Breast epithelium (tissue), 3 donors: ENCODE measurements around the gene SNX20.

Experiments
- CTCF ChIP-seq, 3 donors: fragments of 450-650 bp; IDR thresholded peaks; one replicate each; pipeline ENCODE4 v1.5.1; 2016 to 2017; ENCODE audit warnings: antibody characterized with exemption in 3 of 3, mild to moderate bottlenecking in 3 of 3, moderate library complexity in 3 of 3
- POLR2A ChIP-seq: fragments of 450-650 bp; IDR thresholded peaks from one replicate; pipeline ENCODE4 v1.6.1; 2016; ENCODE audit warnings: antibody characterized with exemption, mild to moderate bottlenecking, moderate library complexity

DNA sequence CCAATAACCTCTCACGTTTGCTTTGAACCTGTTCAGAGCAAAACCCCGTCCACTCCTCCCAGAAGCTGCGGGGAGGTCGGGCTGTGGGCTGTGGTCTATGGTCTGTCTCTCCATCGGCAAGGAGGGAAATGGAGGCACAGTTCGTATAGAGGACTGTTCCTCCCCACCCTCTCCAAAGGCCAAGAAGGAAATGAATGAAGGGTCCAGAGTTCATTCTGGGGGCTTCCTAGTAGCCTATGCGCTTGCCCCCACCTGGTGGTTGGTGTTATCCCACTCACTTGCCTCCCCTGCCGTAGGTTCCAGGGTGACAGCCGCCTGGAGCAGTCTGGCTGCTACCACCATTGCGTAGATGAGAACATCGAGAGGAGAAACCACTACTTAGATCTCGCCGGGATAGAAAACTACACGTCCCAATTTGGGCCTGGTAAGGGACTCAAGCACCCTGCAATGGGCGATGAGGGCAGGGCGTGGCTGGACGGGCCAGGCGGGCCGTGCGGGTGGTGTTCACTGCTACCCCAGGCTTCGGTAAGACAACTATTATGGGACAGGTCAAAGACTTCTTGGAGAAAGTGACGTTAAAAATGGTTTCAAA, 49.0 kb downstream of the SNX20 start:
- TF ChIP-seq POLR2A (no peak), CTCF (IDR thresholded peaks at IDR 0.05) (no peak)
